GM12865 (cell line): ENCODE results near the gene SLC7A6OS.
A peak's percentile ranks its signal among the peaks of the same experiment; 100 is the strongest.

ENCODE experiments used
- DNase-seq: peaks from one replicate; pipeline ENCODE4 v3.0.0; 2010; ENCODE audit warnings: low read depth
- H3K4me3 ChIP-seq: 2 replicates; pipeline ENCODE4 v1.5.1; 2011; ENCODE audit warnings: mild to moderate bottlenecking, low read depth, low read length, control low read depth
- CTCF ChIP-seq: IDR thresholded peaks from 2 replicates; pipeline ENCODE4 v1.5.1; 2011; ENCODE audit warnings: low read length, control low read depth, low read depth, inconsistent platforms; ENCODE audit not compliant: insufficient read depth; ENCODE audit errors: missing control alignments

SLC7A6OS gene

GRCh38 chr16:68331879-68332410 lies 21.2 kb upstream of the SLC7A6OS start:
- H3K4me3 ChIP-seq, result no peak overlapping the region
- no peak for TF ChIP-seq CTCF
- no peak for DNase-seq

- no peak for TF ChIP-seq CTCF
- no peak for DNase-seq
- no peak overlapping the region for H3K4me3 ChIP-seq
Measured at GRCh38 chr16:68328860-68329390, 18.2 kb upstream of the SLC7A6OS start.

GRCh38 chr16:68328151-68328859 lies 17.6 kb upstream of the SLC7A6OS start:
- H3K4me3 ChIP-seq, result no peak overlapping the region
- peak; percentile 93 for TF ChIP-seq CTCF
- peak; percentile 92 for DNase-seq

GRCh38 chr16:68324780-68325357 lies 14.1 kb upstream of the SLC7A6OS start:
- H3K4me3 ChIP-seq, result no peak overlapping the region
- no peak for TF ChIP-seq CTCF
- DNase-seq, result no peak

- DNase-seq, result no peak
- TF ChIP-seq CTCF, result no peak
Measured at GRCh38 chr16:68324336-68324735, 13.6 kb upstream of the SLC7A6OS start.

GRCh38 chr16:68319185-68319908 lies 8.6 kb upstream of the SLC7A6OS start:
- no peak overlapping the region for H3K4me3 ChIP-seq
- TF ChIP-seq CTCF, result no peak
- peak; percentile 45 for DNase-seq

More at GRCh38 chr16:68324336-68324735, 13.6 kb upstream of the SLC7A6OS start:
- H3K4me3 ChIP-seq, result no peak overlapping the region
